ENCODE results near the gene UBA3. TPM values are rescaled to one million over a fixed set of nuclear protein-coding genes. Genes with fewer than 3 reads are reported as not detected.

The UBA3 gene
- total RNA-seq, 1 experiment from 2014 or later = 64.2 TPM

DNA sequence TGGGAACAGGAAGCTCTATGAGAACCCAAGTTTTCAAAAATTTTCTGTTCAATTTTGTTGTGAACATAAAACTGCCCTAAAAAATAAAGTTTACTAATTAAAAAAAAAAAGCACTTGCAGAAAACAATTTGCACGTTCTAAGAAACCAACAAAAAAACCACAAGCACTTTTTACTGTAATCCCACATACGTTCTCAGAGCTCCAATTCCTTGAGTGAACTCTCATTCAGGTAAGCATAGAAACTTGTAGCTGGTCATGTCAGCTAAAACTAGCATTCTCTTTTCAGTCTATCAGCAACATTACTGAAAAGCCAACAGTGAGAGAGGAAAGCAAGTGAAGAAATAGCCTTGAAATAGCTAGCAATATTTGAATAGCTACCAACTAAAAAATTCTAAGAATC lies 16.5 kb downstream of the UBA3 start:
- CTCF ChIA-PET = no interaction called here
- Mint-ChIP-seq H3K27me3 (ENCODE audit: unreplicated experiment) (no peaks in the 10 kb centered on the region), H3K4me1 (ENCODE audit: low read depth, unreplicated experiment) (no peaks in the 10 kb centered on the region), H3K9me3 (ENCODE audit: low read depth, unreplicated experiment) (no peaks in the 10 kb centered on the region), H3K36me3 (ENCODE audit: insufficient read depth, unreplicated experiment) (peaks cover 17% of the 10 kb centered on the region), H3K4me3 (ENCODE audit: low read depth, unreplicated experiment) (no peak overlapping the region), H3K27ac (ENCODE audit: unreplicated experiment) (no peak overlapping the region)
- DNase-seq = no peak
- BruUV-seq (replicated peaks) = no TSS peak
- intact Hi-C loops (cut with micrococcal nuclease; ENCODE audit: unreplicated experiment) = no loop called here
- TF ChIP-seq CTCF (IDR thresholded peaks at IDR 0.05; ENCODE audit: unreplicated experiment) = no peak

GRCh38 chr3:69059688-69060087 lies 20.5 kb downstream of the UBA3 start:
- no peaks in the 10 kb centered on the region for H3K4me1 Mint-ChIP-seq (ENCODE audit: low read depth, unreplicated experiment)
- no peak overlapping the region for H3K27ac Mint-ChIP-seq (ENCODE audit: unreplicated experiment)
- CTCF ChIA-PET = no interaction called here
- H3K4me3 Mint-ChIP-seq (ENCODE audit: low read depth, unreplicated experiment) = no peak overlapping the region
- BruUV-seq (replicated peaks) = no TSS peak
- no peak for TF ChIP-seq CTCF (IDR thresholded peaks at IDR 0.05; ENCODE audit: unreplicated experiment)
- H3K27me3 Mint-ChIP-seq (ENCODE audit: unreplicated experiment) = no peaks in the 10 kb centered on the region
- peaks cover 13% of the 10 kb centered on the region for H3K36me3 Mint-ChIP-seq (ENCODE audit: insufficient read depth, unreplicated experiment)
- no peak for DNase-seq
- H3K9me3 Mint-ChIP-seq (ENCODE audit: low read depth, unreplicated experiment) = no peaks in the 10 kb centered on the region
- intact Hi-C loops (cut with micrococcal nuclease; ENCODE audit: unreplicated experiment) = no loop called here

GRCh38 chr3:69058947-69059224 lies 21.3 kb downstream of the UBA3 start:
- DNase-seq = no peak
- no peak overlapping the region for H3K4me3 Mint-ChIP-seq (ENCODE audit: low read depth, unreplicated experiment)
- intact Hi-C loops (cut with micrococcal nuclease; ENCODE audit: unreplicated experiment) = no loop called here
- no peaks in the 10 kb centered on the region for H3K9me3 Mint-ChIP-seq (ENCODE audit: low read depth, unreplicated experiment)
- H3K27ac Mint-ChIP-seq (ENCODE audit: unreplicated experiment) = no peak overlapping the region
- CTCF ChIA-PET = no interaction called here
- H3K27me3 Mint-ChIP-seq (ENCODE audit: unreplicated experiment) = no peaks in the 10 kb centered on the region
- peaks cover 13% of the 10 kb centered on the region for H3K36me3 Mint-ChIP-seq (ENCODE audit: insufficient read depth, unreplicated experiment)
- H3K4me1 Mint-ChIP-seq (ENCODE audit: low read depth, unreplicated experiment) = no peaks in the 10 kb centered on the region
- BruUV-seq (replicated peaks) = no TSS peak
- no peak for TF ChIP-seq CTCF (IDR thresholded peaks at IDR 0.05; ENCODE audit: unreplicated experiment)

GRCh38 chr3:69058180-69058946 lies 21.8 kb downstream of the UBA3 start:
- BruUV-seq (replicated peaks) = no TSS peak
- Mint-ChIP-seq H3K27me3 (ENCODE audit: unreplicated experiment) (no peaks in the 10 kb centered on the region), H3K36me3 (ENCODE audit: insufficient read depth, unreplicated experiment) (peaks cover 13% of the 10 kb centered on the region), H3K27ac (ENCODE audit: unreplicated experiment) (no peak overlapping the region), H3K4me1 (ENCODE audit: low read depth, unreplicated experiment) (no peaks in the 10 kb centered on the region), H3K4me3 (ENCODE audit: low read depth, unreplicated experiment) (no peak overlapping the region), H3K9me3 (ENCODE audit: low read depth, unreplicated experiment) (no peaks in the 10 kb centered on the region)
- intact Hi-C loops (cut with micrococcal nuclease; ENCODE audit: unreplicated experiment) = no loop called here
- DNase-seq = no peak
- CTCF ChIA-PET = interaction anchor here (0.8 kb wide), 1 partner anchor 12 kb away, joined by 3 read pairs; no protein-coding TSS in a partner anchor
- no peak for TF ChIP-seq CTCF (IDR thresholded peaks at IDR 0.05; ENCODE audit: unreplicated experiment)

All from Calu3 (cell line).